Glutamatergic neuron (in vitro differentiated cells): ENCODE data around the gene NLGN4X. TPM values are rescaled to one million over a fixed set of nuclear protein-coding genes. Genes with fewer than 3 reads are reported as not detected.

Source experiments
- DNase-seq: peaks from one replicate; pipeline ENCODE4 v3.0.0; 2022
- H3K27ac Mint-ChIP-seq: one replicate; pipeline ENCODE4 v1.8.0; 2020; ENCODE audit warnings: mild to moderate bottlenecking, mixed read lengths, inconsistent platforms; ENCODE audit not compliant: unreplicated experiment
- H3K27me3 Mint-ChIP-seq: one replicate; pipeline ENCODE4 v1.8.0; 2020; ENCODE audit warnings: mild to moderate bottlenecking, moderate library complexity, mixed read lengths, inconsistent platforms; ENCODE audit not compliant: unreplicated experiment
- H3K36me3 Mint-ChIP-seq: one replicate; pipeline ENCODE4 v1.8.0; 2020; ENCODE audit warnings: mild to moderate bottlenecking, mixed read lengths, inconsistent platforms; ENCODE audit not compliant: unreplicated experiment
- H3K4me1 Mint-ChIP-seq: one replicate; pipeline ENCODE4 v1.8.0; 2020; ENCODE audit warnings: mild to moderate bottlenecking, low read depth, mixed read lengths, inconsistent platforms; ENCODE audit not compliant: unreplicated experiment
- H3K4me3 Mint-ChIP-seq: one replicate; pipeline ENCODE4 v1.8.0; 2020; ENCODE audit warnings: mild to moderate bottlenecking, mixed read lengths, inconsistent platforms; ENCODE audit not compliant: unreplicated experiment
- H3K9me3 Mint-ChIP-seq: one replicate; pipeline ENCODE4 v1.8.0; 2020; ENCODE audit warnings: mild to moderate bottlenecking, moderate library complexity, mixed read lengths, inconsistent platforms; ENCODE audit not compliant: unreplicated experiment
- CTCF ChIP-seq: fragments of 200-600 bp; sonication (generic); IDR thresholded peaks from one replicate; pipeline ENCODE4 v1.5.0; 2021; ENCODE audit not compliant: partially characterized antibody, unreplicated experiment
- total RNA-seq: library from RNA; stranded (reverse); fragmentation: NEBNext Ultra II Directional; extraction: Animal tissue kit (Norgen Biotek cat#: 25700); gene quantifications from one replicate; pipeline ENCODE4 v1.2.1, GENCODE V29; 2021; ENCODE audit not compliant: unreplicated experiment

The NLGN4X gene
- total RNA-seq, 1 donor from 2014 or later: 40.9 TPM

- no peak for DNase-seq
- no peak for TF ChIP-seq CTCF
- no peak overlapping the region for H3K4me3 Mint-ChIP-seq
- no peaks in the 10 kb centered on the region for H3K27me3 Mint-ChIP-seq
- no peak overlapping the region for H3K27ac Mint-ChIP-seq
- H3K9me3 Mint-ChIP-seq: no peaks in the 10 kb centered on the region
- no peaks in the 10 kb centered on the region for H3K36me3 Mint-ChIP-seq
- H3K4me1 Mint-ChIP-seq: peaks cover 2% of the 10 kb centered on the region
These were observed 64.9 kb downstream of the NLGN4X start for GRCh38 chrX:6163721-6164120.

GRCh38 chrX:6159468-6159867 is 69.2 kb downstream of the NLGN4X start:
- no peaks in the 10 kb centered on the region for H3K9me3 Mint-ChIP-seq
- H3K27ac Mint-ChIP-seq: no peak overlapping the region
- TF ChIP-seq CTCF: no peak
- H3K27me3 Mint-ChIP-seq: no peaks in the 10 kb centered on the region
- H3K4me3 Mint-ChIP-seq: no peak overlapping the region
- no peak for DNase-seq
- peaks cover 4% of the 10 kb centered on the region for H3K36me3 Mint-ChIP-seq
- H3K4me1 Mint-ChIP-seq: peaks cover 2% of the 10 kb centered on the region

- Mint-ChIP-seq H3K27me3 (no peaks in the 10 kb centered on the region), H3K27ac (no peak overlapping the region), H3K4me3 (no peak overlapping the region), H3K9me3 (no peaks in the 10 kb centered on the region), H3K36me3 (no peaks in the 10 kb centered on the region), H3K4me1 (peaks cover 4% of the 10 kb centered on the region)
- no peak for TF ChIP-seq CTCF
- DNase-seq: no peak
These were observed 76.7 kb downstream of the NLGN4X start for GRCh38 chrX:6151971-6152370.

GRCh38 chrX:6149060-6149872 is 79.4 kb downstream of the NLGN4X start:
- no peak overlapping the region for H3K4me3 Mint-ChIP-seq
- H3K9me3 Mint-ChIP-seq: no peaks in the 10 kb centered on the region
- peak overlapping the region; percentile 69 for H3K27ac Mint-ChIP-seq
- TF ChIP-seq CTCF: no peak
- H3K4me1 Mint-ChIP-seq: peaks cover 4% of the 10 kb centered on the region
- DNase-seq: no peak
- H3K36me3 Mint-ChIP-seq: no peaks in the 10 kb centered on the region
- no peaks in the 10 kb centered on the region for H3K27me3 Mint-ChIP-seq

- no peak for DNase-seq
- no peak overlapping the region for H3K27ac Mint-ChIP-seq
- H3K4me3 Mint-ChIP-seq: no peak overlapping the region
- peaks cover 15% of the 10 kb centered on the region for H3K4me1 Mint-ChIP-seq
- no peaks in the 10 kb centered on the region for H3K36me3 Mint-ChIP-seq
- H3K27me3 Mint-ChIP-seq: no peaks in the 10 kb centered on the region
- H3K9me3 Mint-ChIP-seq: peaks cover 2% of the 10 kb centered on the region
- TF ChIP-seq CTCF: no peak
These were observed 94.4 kb downstream of the NLGN4X start for GRCh38 chrX:6134255-6134654.
